T-helper 17 cell (primary cell): ENCODE results near the gene MSI2. TPM values are rescaled to one million over a fixed set of nuclear protein-coding genes. Genes with fewer than 3 reads are reported as not detected.

Experiments
- ATAC-seq: fragments of 150-1000 bp; cut with Tn5 transposase; 2 replicates; pipeline ENCODE4 v1.10.0; 2021; ENCODE audit warnings: mild to moderate bottlenecking, moderate library complexity
- DNase-seq, 3 donors: peaks; one replicate each; pipeline versions ENCODE4 v3.0.0 to v3.0.0-alpha.2; 2020 to 2021
- H3K9me3 ChIP-seq: one replicate; pipeline ENCODE4 v1.7.0; 2013; ENCODE audit warnings: low read length, mild to moderate bottlenecking; ENCODE audit not compliant: control insufficient read depth, poor library complexity, severe bottlenecking
- H3K27ac Mint-ChIP-seq: one replicate; pipeline ENCODE4 v1.8.0; 2022; ENCODE audit warnings: mild to moderate bottlenecking, moderate library complexity, mixed read lengths
- H3K27me3 Mint-ChIP-seq: one replicate; pipeline ENCODE4 v1.8.0; 2022; ENCODE audit warnings: mixed read lengths
- H3K36me3 Mint-ChIP-seq: one replicate; pipeline ENCODE4 v1.8.0; 2022; ENCODE audit warnings: low read depth, mixed read lengths
- H3K4me1 Mint-ChIP-seq: one replicate; pipeline ENCODE4 v1.8.0; 2022; ENCODE audit warnings: mild to moderate bottlenecking, mixed read lengths
- H3K4me3 Mint-ChIP-seq: one replicate; pipeline ENCODE4 v1.8.0; 2022; ENCODE audit warnings: mild to moderate bottlenecking, moderate library complexity, mixed read lengths
- total RNA-seq, 4 donors: library from RNA in 2 of 4; stranded (reverse) in 2 of 4; gene quantifications; one replicate each; pipeline ENCODE4 v1.2.3 and lab custom pipeline; 2022 to 2026

The MSI2 gene
- total RNA-seq, 2 donors from 2014 or later: 148 to 151 TPM

- Mint-ChIP-seq H3K36me3 (peaks cover 7% of the 10 kb centered on the region), H3K4me1 (peaks cover 17% of the 10 kb centered on the region), H3K4me3 (no peak overlapping the region), H3K27ac (peak overlapping the region; percentile 54), H3K27me3 (no peaks in the 10 kb centered on the region)
- no peak for DNase-seq
- no peaks in the 10 kb centered on the region for H3K9me3 ChIP-seq
- ATAC-seq: no peak
Measured at GRCh38 chr17:57663326-57664070, 407.2 kb downstream of the MSI2 start.

GRCh38 chr17:57665128-57665527 is 408.8 kb downstream of the MSI2 start:
- Mint-ChIP-seq H3K36me3 (peaks cover 6% of the 10 kb centered on the region), H3K4me3 (no peak overlapping the region), H3K27ac (peak overlapping the region; percentile 87), H3K27me3 (no peaks in the 10 kb centered on the region), H3K4me1 (peaks cover 13% of the 10 kb centered on the region)
- ATAC-seq (no peak), DNase-seq (no peak)
- H3K9me3 ChIP-seq: no peaks in the 10 kb centered on the region

GRCh38 chr17:57665696-57666095 is 409.4 kb downstream of the MSI2 start:
- no peak for ATAC-seq
- Mint-ChIP-seq H3K4me3 (no peak overlapping the region), H3K27ac (no peak overlapping the region)

GRCh38 chr17:57666201-57666870 is 410.0 kb downstream of the MSI2 start:
- no peaks in the 10 kb centered on the region for H3K36me3 Mint-ChIP-seq

More at GRCh38 chr17:57665696-57666095, 409.4 kb downstream of the MSI2 start:
- H3K27me3 Mint-ChIP-seq: no peaks in the 10 kb centered on the region
- peaks cover 1% of the 10 kb centered on the region for H3K36me3 Mint-ChIP-seq
- no peaks in the 10 kb centered on the region for H3K9me3 ChIP-seq
- H3K4me1 Mint-ChIP-seq: peaks cover 10% of the 10 kb centered on the region
- no peak for DNase-seq

GRCh38 chr17:57666946-57667345 is 410.6 kb downstream of the MSI2 start:
- Mint-ChIP-seq H3K4me3 (no peak overlapping the region), H3K4me1 (peaks cover 11% of the 10 kb centered on the region), H3K36me3 (no peaks in the 10 kb centered on the region), H3K27me3 (no peaks in the 10 kb centered on the region), H3K27ac (peak overlapping the region; percentile 32)
- no peaks in the 10 kb centered on the region for H3K9me3 ChIP-seq
- ATAC-seq (no peak), DNase-seq (no peak)

More at GRCh38 chr17:57666201-57666870, 410.0 kb downstream of the MSI2 start:
- H3K27me3 Mint-ChIP-seq: no peaks in the 10 kb centered on the region
- H3K9me3 ChIP-seq: no peaks in the 10 kb centered on the region
- DNase-seq: no peak
- H3K4me1 Mint-ChIP-seq: peaks cover 12% of the 10 kb centered on the region
- no peak overlapping the region for H3K4me3 Mint-ChIP-seq
- peak overlapping the region; percentile 32 for H3K27ac Mint-ChIP-seq
- no peak for ATAC-seq

- Mint-ChIP-seq H3K4me3 (no peak overlapping the region), H3K27me3 (no peaks in the 10 kb centered on the region), H3K27ac (no peak overlapping the region), H3K36me3 (no peaks in the 10 kb centered on the region), H3K4me1 (peaks cover 13% of the 10 kb centered on the region)
- ATAC-seq (no peak), DNase-seq (no peak)
- H3K9me3 ChIP-seq: no peaks in the 10 kb centered on the region
Measured at GRCh38 chr17:57667461-57667923, 411.2 kb downstream of the MSI2 start.

GRCh38 chr17:57668332-57668731 is 412.0 kb downstream of the MSI2 start:
- DNase-seq (no peak), ATAC-seq (no peak)
- Mint-ChIP-seq H3K4me3 (no peak overlapping the region), H3K36me3 (no peaks in the 10 kb centered on the region), H3K4me1 (peaks cover 10% of the 10 kb centered on the region), H3K27ac (peak overlapping the region; percentile 47), H3K27me3 (no peaks in the 10 kb centered on the region)
- no peaks in the 10 kb centered on the region for H3K9me3 ChIP-seq

GRCh38 chr17:57669671-57670529 is 413.6 kb downstream of the MSI2 start:
- H3K4me1 Mint-ChIP-seq: peaks cover 9% of the 10 kb centered on the region
- H3K27me3 Mint-ChIP-seq: no peaks in the 10 kb centered on the region
- no peak overlapping the region for H3K4me3 Mint-ChIP-seq
- no peak for ATAC-seq
- H3K27ac Mint-ChIP-seq: peak overlapping the region; percentile 77
- no peaks in the 10 kb centered on the region for H3K36me3 Mint-ChIP-seq
- H3K9me3 ChIP-seq: no peaks in the 10 kb centered on the region
- no peak for DNase-seq

- H3K4me3 Mint-ChIP-seq: no peak overlapping the region
- ATAC-seq: no peak
- no peaks in the 10 kb centered on the region for H3K36me3 Mint-ChIP-seq
- no peak for DNase-seq
- H3K4me1 Mint-ChIP-seq: peaks cover 8% of the 10 kb centered on the region
- H3K9me3 ChIP-seq: no peaks in the 10 kb centered on the region
- no peaks in the 10 kb centered on the region for H3K27me3 Mint-ChIP-seq
- peak overlapping the region; percentile 77 for H3K27ac Mint-ChIP-seq
Measured at GRCh38 chr17:57670769-57671569, 414.6 kb downstream of the MSI2 start.

GRCh38 chr17:57671667-57672632 is 415.6 kb downstream of the MSI2 start:
- Mint-ChIP-seq H3K4me1 (peaks cover 8% of the 10 kb centered on the region), H3K4me3 (peak overlapping the region; percentile 39)

GRCh38 chr17:57672971-57673370 is 416.6 kb downstream of the MSI2 start:
- ATAC-seq: no peak
- H3K9me3 ChIP-seq: no peaks in the 10 kb centered on the region
- Mint-ChIP-seq H3K36me3 (peaks cover 7% of the 10 kb centered on the region), H3K4me1 (peaks cover 8% of the 10 kb centered on the region), H3K27ac (peak overlapping the region; percentile 77), H3K27me3 (no peaks in the 10 kb centered on the region), H3K4me3 (no peak overlapping the region)
- no peak for DNase-seq

More at GRCh38 chr17:57671667-57672632, 415.6 kb downstream of the MSI2 start:
- DNase-seq: peak; percentile 35 to 57 (median 50)
- peaks cover 2% of the 10 kb centered on the region for H3K36me3 Mint-ChIP-seq
- ATAC-seq: peak; percentile 90
- no peaks in the 10 kb centered on the region for H3K27me3 Mint-ChIP-seq
- no peaks in the 10 kb centered on the region for H3K9me3 ChIP-seq
- peak overlapping the region; percentile 77 for H3K27ac Mint-ChIP-seq
